ENCODE results near the gene OR52E6.

The OR52E6 gene

GRCh38 chr11:5841797-5842196, at the start of gene OR52E6:
Gene OR52E6 (minus strand): TSS chr11:5841897. CDS start chr11:5841897, 0 bp downstream.
- no peak for DNase-seq (ENCODE audit: low read depth in 2 of 2)

GRCh38 chr11:5891216-5891800, 49.6 kb upstream of the OR52E6 start:
- DNase-seq (ENCODE audit: low read depth in 2 of 2), result no peak

- DNase-seq (ENCODE audit: low read depth in 2 of 2), result no peak
Observed at GRCh38 chr11:5887661-5888060, 46.0 kb upstream of the OR52E6 start.

GRCh38 chr11:5887172-5887571, 45.5 kb upstream of the OR52E6 start:
- DNase-seq (ENCODE audit: low read depth in 2 of 2), result no peak

GRCh38 chr11:5881756-5882155, 40.1 kb upstream of the OR52E6 start:
- DNase-seq (ENCODE audit: low read depth in 2 of 2), result no peak

- no peak for DNase-seq (ENCODE audit: low read depth in 2 of 2)
Observed at GRCh38 chr11:5880329-5880728, 38.6 kb upstream of the OR52E6 start, which contains the start of gene OR52E4. Gene OR52E4 (plus strand): TSS chr11:5880629. CDS start chr11:5884293, 3,664 bp downstream.

GRCh38 chr11:5878564-5878963, 36.9 kb upstream of the OR52E6 start:
- no peak for DNase-seq (ENCODE audit: low read depth in 2 of 2)

GRCh38 chr11:5865826-5866225, 24.1 kb upstream of the OR52E6 start:
- DNase-seq (ENCODE audit: low read depth in 2 of 2), result no peak

GRCh38 chr11:5857590-5857989, 15.9 kb upstream of the OR52E6 start, which contains the start of gene OR52E8:
Gene OR52E8 (minus strand): TSS chr11:5857690. CDS start chr11:5857690, 0 bp downstream.
- no peak for DNase-seq (ENCODE audit: low read depth in 2 of 2)

GRCh38 chr11:5851002-5851401, 9.3 kb upstream of the OR52E6 start:
- DNase-seq (ENCODE audit: low read depth in 2 of 2), result no peak

- no peak for DNase-seq (ENCODE audit: low read depth in 2 of 2)
Observed at GRCh38 chr11:5847711-5848110, 6.0 kb upstream of the OR52E6 start.

GRCh38 chr11:5846701-5847100, 5.0 kb upstream of the OR52E6 start:
- no peak for DNase-seq (ENCODE audit: low read depth in 2 of 2)

- DNase-seq (ENCODE audit: low read depth in 2 of 2), result no peak
Observed at GRCh38 chr11:5837695-5838094, 4.0 kb downstream of the OR52E6 start.

- DNase-seq (ENCODE audit: low read depth in 2 of 2), result no peak
Observed at GRCh38 chr11:5833446-5833845, 8.3 kb downstream of the OR52E6 start.

GRCh38 chr11:5831196-5831829, 10.4 kb downstream of the OR52E6 start:
- no peak for DNase-seq (ENCODE audit: low read depth in 2 of 2)

- DNase-seq (ENCODE audit: low read depth in 2 of 2), result no peak
Observed at GRCh38 chr11:5818245-5818886, 23.3 kb downstream of the OR52E6 start.

- no peak for DNase-seq (ENCODE audit: low read depth in 2 of 2)
Observed at GRCh38 chr11:5815534-5815933, 26.2 kb downstream of the OR52E6 start.

- no peak for DNase-seq (ENCODE audit: low read depth in 2 of 2)
Observed at GRCh38 chr11:5809905-5810795, 31.5 kb downstream of the OR52E6 start.

- DNase-seq (ENCODE audit: low read depth in 2 of 2), result no peak
Observed at GRCh38 chr11:5809122-5809519, 32.6 kb downstream of the OR52E6 start.

- peak; percentile 49 to 57 for DNase-seq (ENCODE audit: low read depth in 2 of 2)
Observed at GRCh38 chr11:5808500-5809121, 33.1 kb downstream of the OR52E6 start, which contains the start of gene OR52N2. Gene OR52N2 (plus strand): TSS chr11:5808924. CDS start chr11:5820336, 11,412 bp downstream.

- no peak for DNase-seq (ENCODE audit: low read depth in 2 of 2)
Observed at GRCh38 chr11:5807580-5807979, 34.1 kb downstream of the OR52E6 start.

Measured in stimulated activated CD4-positive, alpha-beta T cell treated with anti-CD3 and anti-CD28 coated beads, Interleukin-4, amount 100 ng/mL, for 48 hours (primary cell).